Neuronal stem cell (in vitro differentiated cells): ENCODE measurements around the gene AGO1.

Experiments used
- DNase-seq: peaks from one replicate; pipeline ENCODE4 v3.0.0-alpha.2; 2013; ENCODE audit warnings: low spot score
- H2AFZ ChIP-seq: one replicate; pipeline ENCODE4 v1.6.1; 2013; ENCODE audit warnings: mild to moderate bottlenecking, low read length, inconsistent platforms
- H2AK5ac ChIP-seq: 2 replicates; pipeline ENCODE4 v1.6.1; 2013; ENCODE audit warnings: low read depth, mild to moderate bottlenecking, inconsistent platforms, low read length, moderate library complexity, mixed read lengths
- H2BK120ac ChIP-seq: 2 replicates; pipeline ENCODE4 v1.6.1; 2013; ENCODE audit warnings: low read depth, mild to moderate bottlenecking, inconsistent platforms, low read length, moderate library complexity, mixed read lengths
- H2BK12ac ChIP-seq: one replicate; pipeline ENCODE4 v1.6.1; 2013; ENCODE audit warnings: low read length, inconsistent platforms
- H2BK15ac ChIP-seq: 2 replicates; pipeline ENCODE4 v1.6.1; 2013; ENCODE audit warnings: mild to moderate bottlenecking, low read length, inconsistent platforms, mixed read lengths
- H2BK5ac ChIP-seq: one replicate; pipeline ENCODE4 v1.6.1; 2013; ENCODE audit warnings: inconsistent platforms, mild to moderate bottlenecking, low read length, moderate library complexity
- H3K14ac ChIP-seq: one replicate; pipeline ENCODE4 v1.6.1; 2013; ENCODE audit warnings: low read length, inconsistent platforms
- H3K18ac ChIP-seq: 2 replicates; pipeline ENCODE4 v1.6.1; 2013; ENCODE audit warnings: low read length, inconsistent platforms
- H3K23ac ChIP-seq: 2 replicates; pipeline ENCODE4 v1.6.1; 2013; ENCODE audit warnings: low read depth, mild to moderate bottlenecking, mixed read lengths, low read length, inconsistent platforms; ENCODE audit not compliant: poor library complexity
- H3K27ac ChIP-seq: replicated peaks from 3 replicates; pipeline ENCODE4 v1.5.1; 2013; ENCODE audit warnings: low read length, inconsistent platforms
- H3K27me3 ChIP-seq, 3 experiments: 2 replicates each; pipeline ENCODE4 v1.6.1; 2013; ENCODE audit warnings: low read length in 3 of 3, mild to moderate bottlenecking in 2 of 3, inconsistent platforms in 1 of 3, low read depth in 1 of 3, mixed read lengths in 1 of 3, moderate library complexity in 1 of 3; ENCODE audit not compliant: control insufficient read depth in 3 of 3, insufficient read depth in 3 of 3
- H3K36me3 ChIP-seq, 2 donors: replicated peaks in 1 of 2; 2 replicates each; pipeline ENCODE4 v1.6.1; 2013; ENCODE audit warnings: low read length in 2 of 2; ENCODE audit not compliant: control insufficient read depth in 2 of 2, insufficient read depth in 2 of 2
- H3K4ac ChIP-seq: 2 replicates; pipeline ENCODE4 v1.6.1; 2013; ENCODE audit warnings: inconsistent platforms, mild to moderate bottlenecking, low read length, moderate library complexity
- H3K4me1 ChIP-seq, 2 donors: 1 replicate in 1 of 2; 2 replicates in 1 of 2; pipeline ENCODE4 v1.6.1; 2013; ENCODE audit warnings: low read length in 2 of 2, low read depth in 1 of 2; ENCODE audit not compliant: control insufficient read depth in 2 of 2, insufficient read depth in 1 of 2
- H3K4me2 ChIP-seq: one replicate; pipeline ENCODE4 v1.6.1; 2013; ENCODE audit warnings: mild to moderate bottlenecking, low read length, inconsistent platforms; ENCODE audit not compliant: insufficient read depth, poor library complexity, severe bottlenecking
- H3K4me3 ChIP-seq, 2 donors: 2 replicates each; pipeline ENCODE4 v1.5.1; 2013; ENCODE audit warnings: low read length in 2 of 2, mild to moderate bottlenecking in 2 of 2, inconsistent platforms in 1 of 2, moderate library complexity in 1 of 2
- H3K79me1 ChIP-seq: one replicate; pipeline ENCODE4 v1.6.1; 2013; ENCODE audit warnings: low read depth, mild to moderate bottlenecking, inconsistent platforms, low read length, moderate library complexity
- H3K9ac ChIP-seq: one replicate; pipeline ENCODE4 v1.6.1; 2013; ENCODE audit warnings: mild to moderate bottlenecking, low read depth, low read length, inconsistent platforms; ENCODE audit not compliant: poor library complexity
- H3K9me3 ChIP-seq, 2 donors: replicated peaks in 1 of 2; 2 replicates each; pipeline versions ENCODE3 to v1.6.1; 2013; ENCODE audit warnings: low read length in 2 of 2, mild to moderate bottlenecking in 2 of 2, inconsistent platforms in 1 of 2, low read depth in 1 of 2, mixed read lengths in 1 of 2, moderate library complexity in 1 of 2; ENCODE audit not compliant: control insufficient read depth in 2 of 2, insufficient read depth in 1 of 2
- H4K8ac ChIP-seq: one replicate; pipeline ENCODE4 v1.6.1; 2013; ENCODE audit warnings: low read depth, mild to moderate bottlenecking, inconsistent platforms, low read length, moderate library complexity
- H4K91ac ChIP-seq: one replicate; pipeline ENCODE4 v1.6.1; 2013; ENCODE audit warnings: low read length, low read depth, mild to moderate bottlenecking, inconsistent platforms; ENCODE audit not compliant: poor library complexity
- WGBS, 2 donors: extraction: QIAGEN DNeasy Blood & Tissue Kit; methylation state at CpG; one replicate each; pipeline ENCODE4 v1.1.7; 2013; ENCODE audit warnings: missing lambda C conversion rate in 2 of 2, mixed read lengths in 1 of 2; ENCODE audit not compliant: insufficient read length in 2 of 2, insufficient replicate concordance in 1 of 2; ENCODE audit errors: extremely low coverage in 2 of 2; 5-methylcytosine and 5-hydroxymethylcytosine counted together

Gene AGO1

GRCh38 chr1:35847935-35848565 is 35.0 kb upstream of the AGO1 start:
- Histone ChIP-seq H3K4me2 (no peak overlapping the region), H3K36me3 (peaks cover 16 to 84% of the 10 kb centered on the region in 2 donors), H3K9ac (no peak overlapping the region), H3K27me3 (no peaks in the 10 kb centered on the region), H3K79me1 (no peaks in the 10 kb centered on the region), H3K14ac (no peak overlapping the region), H3K4ac (no peak overlapping the region), H2BK15ac (no peak overlapping the region), H2BK5ac (no peak overlapping the region), H2AK5ac (no peak overlapping the region), H4K8ac (no peak overlapping the region), H3K27ac (no peak overlapping the region), H3K18ac (no peak overlapping the region), H3K4me3 (no peak overlapping the region), H2BK12ac (no peak overlapping the region), H3K4me1 (no peaks in the 10 kb centered on the region), H3K23ac (no peak overlapping the region), H4K91ac (no peak overlapping the region), H2BK120ac (no peak overlapping the region), H2AFZ (no peak overlapping the region), H3K9me3 (no peaks in the 10 kb centered on the region)
- no CpG with 5 or more reads among the region's 1 CpG for WGBS, 2 donors
- DNase-seq = no peak

- H2BK120ac ChIP-seq = no peak overlapping the region
- no peak overlapping the region for H3K4me2 ChIP-seq
- no peak overlapping the region for H2BK12ac ChIP-seq
- no peak overlapping the region for H3K4ac ChIP-seq
- H3K23ac ChIP-seq = no peak overlapping the region
- no peak overlapping the region for H4K8ac ChIP-seq
- H3K4me3 ChIP-seq = no peak overlapping the region
- H3K9me3 ChIP-seq = no peaks in the 10 kb centered on the region
- peaks cover 0 to 3% of the 10 kb centered on the region in 2 donors for H3K4me1 ChIP-seq
- H2BK5ac ChIP-seq = no peak overlapping the region
- H2AFZ ChIP-seq = no peak overlapping the region
- H3K9ac ChIP-seq = no peak overlapping the region
- no peak overlapping the region for H3K14ac ChIP-seq
- no peak overlapping the region for H3K27ac ChIP-seq
- H3K79me1 ChIP-seq = no peaks in the 10 kb centered on the region
- no peak overlapping the region for H2BK15ac ChIP-seq
- no peak overlapping the region for H2AK5ac ChIP-seq
- no peak for DNase-seq
- H3K18ac ChIP-seq = no peak overlapping the region
- H3K27me3 ChIP-seq = no peaks in the 10 kb centered on the region
- WGBS, 2 donors = no CpG with 5 or more reads among the region's 2 CpGs
- peaks cover 19 to 85% of the 10 kb centered on the region in 2 donors for H3K36me3 ChIP-seq
- no peak overlapping the region for H4K91ac ChIP-seq
Measured at GRCh38 chr1:35850051-35850450, 33.0 kb upstream of the AGO1 start.

- WGBS, 2 donors = no CpG with 5 or more reads among the region's 5 CpGs
- H3K36me3 ChIP-seq = peaks cover 19 to 86% of the 10 kb centered on the region in 2 donors
- no peaks in the 10 kb centered on the region for H3K79me1 ChIP-seq
- H2BK12ac ChIP-seq = no peak overlapping the region
- no peak overlapping the region for H3K23ac ChIP-seq
- no peak for DNase-seq
- H3K14ac ChIP-seq = no peak overlapping the region
- peaks cover 0 to 7% of the 10 kb centered on the region in 2 donors for H3K4me1 ChIP-seq
- no peak overlapping the region for H3K4me3 ChIP-seq
- no peak overlapping the region for H3K4ac ChIP-seq
- no peak overlapping the region for H2BK120ac ChIP-seq
- no peak overlapping the region for H3K4me2 ChIP-seq
- H4K8ac ChIP-seq = no peak overlapping the region
- H2AK5ac ChIP-seq = no peak overlapping the region
- H4K91ac ChIP-seq = no peak overlapping the region
- H2BK5ac ChIP-seq = no peak overlapping the region
- H3K27me3 ChIP-seq = no peaks in the 10 kb centered on the region
- no peak overlapping the region for H2AFZ ChIP-seq
- no peaks in the 10 kb centered on the region for H3K9me3 ChIP-seq
- H3K18ac ChIP-seq = no peak overlapping the region
- no peak overlapping the region for H2BK15ac ChIP-seq
- H3K27ac ChIP-seq = no peak overlapping the region
- no peak overlapping the region for H3K9ac ChIP-seq
Measured at GRCh38 chr1:35850716-35851115, 32.3 kb upstream of the AGO1 start.

- Histone ChIP-seq H3K4me3 (no peak overlapping the region), H3K4me2 (no peak overlapping the region), H2BK5ac (no peak overlapping the region), H3K4ac (no peak overlapping the region), H3K36me3 (peaks cover 19 to 88% of the 10 kb centered on the region in 2 donors), H3K18ac (no peak overlapping the region), H3K79me1 (no peaks in the 10 kb centered on the region), H4K91ac (no peak overlapping the region), H3K27ac (no peak overlapping the region), H3K9ac (no peak overlapping the region), H2BK120ac (no peak overlapping the region), H3K14ac (no peak overlapping the region), H2BK12ac (no peak overlapping the region), H3K4me1 (peaks cover 0 to 7% of the 10 kb centered on the region in 2 donors), H4K8ac (no peak overlapping the region), H2AK5ac (no peak overlapping the region), H3K27me3 (no peaks in the 10 kb centered on the region), H3K23ac (no peak overlapping the region), H2AFZ (no peak overlapping the region), H3K9me3 (no peaks in the 10 kb centered on the region), H2BK15ac (no peak overlapping the region)
- no CpG with 5 or more reads among the region's 3 CpGs for WGBS, 2 donors
- DNase-seq = no peak
Measured at GRCh38 chr1:35851132-35851869, 31.7 kb upstream of the AGO1 start.
